ENCODE results near the gene ST6GALNAC5.

DNA sequence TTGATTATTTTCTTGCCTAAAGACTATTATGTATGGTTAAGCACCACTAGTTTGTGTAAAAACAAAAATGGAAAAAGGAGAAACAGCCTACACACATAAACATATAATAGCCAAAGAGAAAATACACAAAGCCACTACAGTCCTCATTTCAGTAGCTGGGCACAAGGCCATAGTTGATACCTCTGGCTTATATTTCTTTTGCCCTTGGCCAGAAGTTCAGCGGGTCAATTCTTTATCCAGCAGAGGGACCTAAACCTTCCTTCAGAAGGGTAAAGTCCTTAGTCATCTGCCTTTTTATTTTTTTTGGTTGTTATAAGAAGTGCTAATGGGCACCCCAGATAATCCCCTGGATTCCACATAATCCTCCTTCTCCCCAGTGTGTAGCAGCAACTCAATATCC lies 217.8 kb downstream of the ST6GALNAC5 start:
- TF ChIP-seq, protein P1, sequence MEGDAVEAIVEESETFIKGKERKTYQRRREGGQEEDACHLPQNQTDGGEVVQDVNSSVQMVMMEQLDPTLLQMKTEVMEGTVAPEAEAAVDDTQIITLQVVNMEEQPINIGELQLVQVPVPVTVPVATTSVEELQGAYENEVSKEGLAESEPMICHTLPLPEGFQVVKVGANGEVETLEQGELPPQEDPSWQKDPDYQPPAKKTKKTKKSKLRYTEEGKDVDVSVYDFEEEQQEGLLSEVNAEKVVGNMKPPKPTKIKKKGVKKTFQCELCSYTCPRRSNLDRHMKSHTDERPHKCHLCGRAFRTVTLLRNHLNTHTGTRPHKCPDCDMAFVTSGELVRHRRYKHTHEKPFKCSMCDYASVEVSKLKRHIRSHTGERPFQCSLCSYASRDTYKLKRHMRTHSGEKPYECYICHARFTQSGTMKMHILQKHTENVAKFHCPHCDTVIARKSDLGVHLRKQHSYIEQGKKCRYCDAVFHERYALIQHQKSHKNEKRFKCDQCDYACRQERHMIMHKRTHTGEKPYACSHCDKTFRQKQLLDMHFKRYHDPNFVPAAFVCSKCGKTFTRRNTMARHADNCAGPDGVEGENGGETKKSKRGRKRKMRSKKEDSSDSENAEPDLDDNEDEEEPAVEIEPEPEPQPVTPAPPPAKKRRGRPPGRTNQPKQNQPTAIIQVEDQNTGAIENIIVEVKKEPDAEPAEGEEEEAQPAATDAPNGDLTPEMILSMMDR (IDR thresholded peaks at IDR 0.05 in 4 of 5, conservative IDR thresholded peaks at IDR 0.05 in 1 of 5) = no peak
- no peak for TF ChIP-seq POLR2A (IDR thresholded peaks at IDR 0.05)

Measured in gastrocnemius medialis (tissue), 4 donors.